Keratinocyte (primary cell): ENCODE results near the gene KRT82. TPM values are rescaled to one million over a fixed set of nuclear protein-coding genes. Genes with fewer than 3 reads are reported as not detected.

Experiments used
- DNase-seq: peaks from one replicate; pipeline ENCODE4 v3.0.0-alpha.2; 2011; ENCODE audit warnings: low read depth, missing footprints, low spot score
- FAIRE-seq: peaks from 2 replicates; lab custom pipeline; 2011; peaks lifted over from hg19 to GRCh38; lab: Jason Lieb, UNC
- H2AFZ ChIP-seq: 2 replicates; pipeline ENCODE4 v1.6.0; 2012; ENCODE audit warnings: low read length, control low read depth, inconsistent platforms; ENCODE audit not compliant: control insufficient read depth
- H3K27ac ChIP-seq: 2 replicates; pipeline ENCODE4 v1.5.1; 2011; ENCODE audit warnings: low read length; ENCODE audit not compliant: control insufficient read depth, insufficient read depth
- H3K27me3 ChIP-seq: 3 replicates; pipeline ENCODE4 v1.6.0; 2011; ENCODE audit warnings: low read length; ENCODE audit not compliant: control insufficient read depth, insufficient read depth; ENCODE audit errors: extremely low read depth
- H3K36me3 ChIP-seq, 2 experiments: 2 replicates in 1 of 2; 3 replicates in 1 of 2; pipeline ENCODE4 v1.5.1; 2011; ENCODE audit warnings: low read length in 2 of 2, mild to moderate bottlenecking in 1 of 2; ENCODE audit not compliant: control insufficient read depth in 2 of 2, insufficient read depth in 2 of 2; ENCODE audit errors: extremely low read depth in 1 of 2
- H3K4me1 ChIP-seq: 3 replicates; pipeline ENCODE4 v1.5.1; 2011; ENCODE audit warnings: low read length; ENCODE audit not compliant: control insufficient read depth, insufficient read depth; ENCODE audit errors: extremely low read depth
- H3K4me2 ChIP-seq: 3 replicates; pipeline ENCODE4 v1.6.0; 2011; ENCODE audit warnings: low read depth, low read length; ENCODE audit not compliant: control insufficient read depth, insufficient read depth; ENCODE audit errors: extremely low read depth
- H3K4me3 ChIP-seq, 3 experiments: fragments of 200-600 bp in 1 of 3; sonication (generic) in 1 of 3; 2 replicates in 2 of 3; 3 replicates in 1 of 3; pipeline ENCODE4 v1.5.1; 2011 to 2016; ENCODE audit warnings: low read length in 3 of 3, mild to moderate bottlenecking in 3 of 3, control low read depth in 2 of 3, inconsistent platforms in 1 of 3, low read depth in 1 of 3, mixed read lengths in 1 of 3, mixed run types in 1 of 3, moderate library complexity in 1 of 3; ENCODE audit not compliant: control insufficient read depth in 2 of 3, insufficient read depth in 2 of 3; ENCODE audit errors: extremely low read depth in 1 of 3
- H3K79me2 ChIP-seq: 2 replicates; pipeline ENCODE4 v1.6.0; 2012; ENCODE audit warnings: low read length; ENCODE audit not compliant: control insufficient read depth, insufficient read depth
- H3K9ac ChIP-seq: 3 replicates; pipeline ENCODE4 v1.6.0; 2011; ENCODE audit warnings: low read length; ENCODE audit not compliant: control insufficient read depth, insufficient read depth; ENCODE audit errors: extremely low read depth
- H3K9me1 ChIP-seq: 3 replicates; pipeline ENCODE4 v1.6.0; 2011; ENCODE audit warnings: low read length; ENCODE audit not compliant: control insufficient read depth, insufficient read depth; ENCODE audit errors: extremely low read depth
- H3K9me3 ChIP-seq: 2 replicates; pipeline ENCODE4 v1.5.1; 2012; ENCODE audit warnings: low read depth, low read length; ENCODE audit not compliant: control insufficient read depth
- H4K20me1 ChIP-seq: 3 replicates; pipeline ENCODE4 v1.6.0; 2011; ENCODE audit warnings: low read length; ENCODE audit not compliant: control insufficient read depth, insufficient read depth; ENCODE audit errors: extremely low read depth
- CTCF ChIP-seq, 3 experiments: IDR thresholded peaks in 1 of 3; conservative IDR thresholded peaks in 1 of 3; optimal IDR thresholded peaks in 1 of 3; 2 replicates in 2 of 3; 3 replicates in 1 of 3; pipeline versions ENCODE3 to v1.5.1; 2011; ENCODE audit warnings: low read length in 3 of 3, mild to moderate bottlenecking in 3 of 3, moderate library complexity in 2 of 3, control low read depth in 1 of 3, inconsistent platforms in 1 of 3; ENCODE audit not compliant: insufficient read depth in 2 of 3; ENCODE audit errors: extremely low read depth in 1 of 3
- EZH2 ChIP-seq: IDR thresholded peaks from one replicate; pipeline ENCODE4 v1.6.1; 2012; ENCODE audit warnings: inconsistent platforms, mild to moderate bottlenecking, low read length, moderate library complexity
- dilution Hi-C: fragments of 300-500 bp; cut with MboI; formaldehyde crosslinking; loops from one replicate; pipeline ENCODE4 v1.7.0; 2020; ENCODE audit warnings: low sequenced_read_pairs; ENCODE audit not compliant: extremely low pct_ligation_motif_present
- polyA plus RNA-seq, 5 experiments: library from polyadenylated mRNA; depleted of rRNA in 3 of 5; stranded (reverse) in 3 of 5; stranded (forward) in 1 of 5; unstranded in 1 of 5; fragments of >200 nt; gene quantifications; 1 replicate in 1 of 5; 2 replicates in 3 of 5; 3 replicates in 1 of 5; pipeline versions ENCODE4 v1.2.1 to v1.2.3, GENCODE V29; 2011 to 2012; ENCODE audit warnings: missing spikeins in 2 of 5, low read depth in 1 of 5, low replicate concordance in 1 of 5

Gene KRT82
- polyA plus RNA-seq, 1 donor (not counting 4 experiments of a cell fraction or from before 2014, with no cell fraction given) = not detected

GRCh38 chr12:52364901-52365489, 41.1 kb downstream of the KRT82 start:
- no peaks in the 10 kb centered on the region for H4K20me1 ChIP-seq
- no peaks in the 10 kb centered on the region for H3K79me2 ChIP-seq
- H2AFZ ChIP-seq = no peak overlapping the region
- dilution Hi-C loops = no loop called here
- no peak overlapping the region for H3K27ac ChIP-seq
- H3K4me1 ChIP-seq = no peaks in the 10 kb centered on the region
- H3K9me3 ChIP-seq = no peaks in the 10 kb centered on the region
- no peak for DNase-seq
- TF ChIP-seq CTCF (optimal IDR thresholded peaks at IDR 0.05 in 1 of 3, IDR thresholded peaks at IDR 0.05 in 1 of 3, conservative IDR thresholded peaks at IDR 0.05 in 1 of 3; ENCODE audit: extremely low read depth in 1 of 3, insufficient read depth in 2 of 3, low read length in 3 of 3) (no peak), EZH2 (no peak)
- H3K4me2 ChIP-seq = no peak overlapping the region
- H3K9me1 ChIP-seq = no peaks in the 10 kb centered on the region
- no peak for FAIRE-seq
- H3K4me3 ChIP-seq = no peak overlapping the region
- no peaks in the 10 kb centered on the region for H3K36me3 ChIP-seq
- H3K27me3 ChIP-seq = peaks cover 18% of the 10 kb centered on the region
- H3K9ac ChIP-seq = no peak overlapping the region

- Histone ChIP-seq H3K9me1 (no peaks in the 10 kb centered on the region), H3K4me3 (no peak overlapping the region), H3K27me3 (peaks cover 19% of the 10 kb centered on the region), H2AFZ (no peak overlapping the region), H3K9ac (no peak overlapping the region), H3K79me2 (no peaks in the 10 kb centered on the region), H3K4me2 (no peak overlapping the region), H3K9me3 (no peaks in the 10 kb centered on the region), H3K36me3 (no peaks in the 10 kb centered on the region), H3K27ac (no peak overlapping the region), H4K20me1 (no peaks in the 10 kb centered on the region), H3K4me1 (no peaks in the 10 kb centered on the region)
- no peak for TF ChIP-seq CTCF (optimal IDR thresholded peaks at IDR 0.05 in 1 of 3, IDR thresholded peaks at IDR 0.05 in 1 of 3, conservative IDR thresholded peaks at IDR 0.05 in 1 of 3; ENCODE audit: extremely low read depth in 1 of 3, insufficient read depth in 2 of 3, low read length in 3 of 3)
- no peak for TF ChIP-seq EZH2
- DNase-seq = no peak
- dilution Hi-C loops = no loop called here
- FAIRE-seq = no peak
These were observed 42.1 kb downstream of the KRT82 start for GRCh38 chr12:52364061-52364460.
